DOHH2 (cell line): ENCODE measurements around the gene SLC35A3.

Source experiments
- H3F3A ChIP-seq: fragments of 200-600 bp; sonication (generic), shearing (Covaris generic); 2 replicates; pipeline ENCODE4 v1.6.0; 2016; ENCODE audit warnings: antibody characterized with exemption, mild to moderate bottlenecking; ENCODE audit not compliant: control insufficient read depth, insufficient read depth
- H3K27ac ChIP-seq: fragments of 200-600 bp; sonication (generic); 2 replicates; pipeline ENCODE4 v1.5.1; 2014; ENCODE audit warnings: low read depth, mild to moderate bottlenecking, low read length, moderate library complexity
- H3K27me3 ChIP-seq: fragments of 200-600 bp; sonication (generic); 2 replicates; pipeline ENCODE4 v1.6.1; 2014; ENCODE audit warnings: mild to moderate bottlenecking, low read length, mixed read lengths; ENCODE audit not compliant: control insufficient read depth
- H3K36me3 ChIP-seq: fragments of 200-600 bp; sonication (generic); 2 replicates; pipeline ENCODE4 v1.6.1; 2014; ENCODE audit warnings: mild to moderate bottlenecking, low read length, moderate library complexity, mixed read lengths; ENCODE audit not compliant: control insufficient read depth
- H3K4me1 ChIP-seq: fragments of 200-600 bp; sonication (generic); 2 replicates; pipeline ENCODE4 v1.6.1; 2014; ENCODE audit warnings: mild to moderate bottlenecking, low read length, mixed read lengths; ENCODE audit not compliant: control insufficient read depth
- H3K4me2 ChIP-seq: fragments of 200-600 bp; sonication (generic); 2 replicates; pipeline ENCODE4 v1.6.0; 2014; ENCODE audit warnings: mild to moderate bottlenecking, low read length, moderate library complexity
- H3K4me3 ChIP-seq: fragments of 200-600 bp; sonication (generic); 2 replicates; pipeline ENCODE4 v1.5.1; 2014; ENCODE audit warnings: mild to moderate bottlenecking, low read length, mixed read lengths
- H3K79me2 ChIP-seq: fragments of 200-600 bp; sonication (generic); 2 replicates; pipeline ENCODE4 v1.6.1; 2014; ENCODE audit warnings: mild to moderate bottlenecking, low read length, mixed read lengths; ENCODE audit not compliant: control insufficient read depth
- H3K9me2 ChIP-seq: fragments of 200-600 bp; sonication (generic); replicated peaks from 2 replicates; pipeline ENCODE4 v1.6.1; 2014; ENCODE audit warnings: mild to moderate bottlenecking, low read length, mixed read lengths; ENCODE audit not compliant: control insufficient read depth
- H3K9me3 ChIP-seq: fragments of 200-600 bp; sonication (generic); 2 replicates; pipeline ENCODE4 v1.6.1; 2014; ENCODE audit warnings: antibody characterized with exemption, low read length, mixed read lengths; ENCODE audit not compliant: control insufficient read depth, insufficient read depth
- H4K20me1 ChIP-seq: fragments of 200-600 bp; sonication (generic); 2 replicates; pipeline ENCODE4 v1.6.0; 2014; ENCODE audit warnings: low read depth, mild to moderate bottlenecking, antibody characterized with exemption, low read length, moderate library complexity; ENCODE audit not compliant: control insufficient read depth, insufficient read depth
- EZH2phosphoT487 ChIP-seq: fragments of 200-600 bp; sonication (generic); IDR thresholded peaks from 2 replicates; pipeline ENCODE4 v1.6.1; 2017; ENCODE audit warnings: borderline replicate concordance, mild to moderate bottlenecking, antibody characterized with exemption, low read length, moderate library complexity, mixed read lengths
- TF ChIP-seq, protein P1 (sequence below): fragments of 200-600 bp; sonication (generic); IDR thresholded peaks from one replicate; pipeline ENCODE4 v1.5.1; 2014; ENCODE audit warnings: antibody characterized with exemption, mild to moderate bottlenecking, low read depth, low read length; ENCODE audit not compliant: poor library complexity, severe bottlenecking

Gene SLC35A3

DNA sequence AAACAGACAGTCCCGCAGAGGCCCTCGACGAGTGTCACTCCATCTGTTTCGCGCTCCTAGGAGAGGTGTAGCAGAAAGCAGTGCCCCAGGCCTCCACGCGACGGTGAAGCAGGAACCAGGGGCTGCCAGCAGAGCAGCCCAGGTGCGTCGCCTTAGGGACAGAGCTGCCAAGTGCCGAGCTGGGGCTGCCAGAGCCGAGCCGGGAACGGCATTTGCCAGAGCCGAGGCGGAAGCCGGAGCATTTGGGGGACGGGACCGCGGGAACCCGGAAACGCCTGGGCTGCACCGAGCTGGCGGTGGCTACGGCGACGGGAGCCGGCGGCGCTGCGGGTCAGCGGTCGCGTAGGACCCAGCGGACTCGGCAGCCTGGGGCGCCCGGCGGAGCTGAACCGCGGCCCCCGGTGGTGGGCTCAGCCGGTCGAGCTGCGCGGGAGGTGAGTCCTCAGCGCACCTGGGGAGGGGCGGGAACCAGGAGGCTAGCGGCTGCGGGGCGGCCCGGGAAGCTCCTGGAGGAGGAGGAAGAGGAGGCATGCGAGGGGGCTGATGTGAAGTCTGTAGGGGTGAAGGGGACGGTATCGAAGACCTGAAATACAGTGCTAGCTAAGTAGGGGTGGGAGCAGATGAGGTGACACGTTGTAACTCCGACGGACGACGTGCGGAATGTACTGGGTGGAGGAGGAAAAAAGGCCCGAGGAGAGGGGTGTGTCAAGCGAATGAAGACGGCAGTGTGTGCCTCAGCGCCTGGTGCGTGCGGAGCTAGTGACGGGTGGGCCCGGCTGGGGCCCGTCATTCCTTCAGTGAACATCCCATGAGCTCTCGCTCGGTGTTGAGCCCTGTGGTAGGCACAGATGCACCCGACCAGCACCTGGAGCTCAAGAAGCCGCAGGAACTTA, at the start of gene SLC35A3:
Gene SLC35A3, plus strand, starts transcription at position 268 of the 893 bp plus-strand sequence. CDS start 23,559 bp downstream, outside the sequence.
- peak within 1 kb of the TSS; percentile 49 for H3K27ac ChIP-seq
- peaks cover 21% of the 10 kb centered on the region for H3K4me1 ChIP-seq

DNA sequence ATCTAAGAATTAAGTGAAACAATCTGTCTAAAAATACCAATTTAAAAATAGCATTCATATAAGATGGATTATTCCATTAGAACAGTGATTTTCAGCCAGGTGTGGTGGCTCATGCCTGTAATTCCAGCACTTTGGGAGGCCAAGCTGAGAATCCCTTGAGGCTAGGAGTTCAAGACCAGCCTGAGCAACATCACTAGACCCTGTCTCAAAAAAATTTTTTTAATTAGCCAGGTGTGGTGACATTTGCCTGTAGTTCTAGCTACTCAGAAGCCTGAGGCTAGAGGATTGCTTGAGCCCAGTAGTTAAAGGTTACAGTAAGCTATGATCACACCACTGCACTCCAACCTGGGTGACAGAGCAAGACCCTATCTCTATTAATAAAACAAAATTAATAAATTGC, 35.0 kb upstream of the SLC35A3 start:
- no peak overlapping the region for H3K4me2 ChIP-seq
- H3K9me2 ChIP-seq, result no peaks in the 10 kb centered on the region
- H3K27ac ChIP-seq, result no peak overlapping the region
- H3F3A ChIP-seq, result no peaks in the 10 kb centered on the region
- H4K20me1 ChIP-seq, result no peaks in the 10 kb centered on the region
- H3K4me3 ChIP-seq, result no peak overlapping the region
- no peaks in the 10 kb centered on the region for H3K27me3 ChIP-seq
- no peaks in the 10 kb centered on the region for H3K79me2 ChIP-seq
- H3K9me3 ChIP-seq, result peaks cover 7% of the 10 kb centered on the region; the same call in 1 of the 2 replicates
- H3K36me3 ChIP-seq, result no peaks in the 10 kb centered on the region
- H3K4me1 ChIP-seq, result no peaks in the 10 kb centered on the region
- TF ChIP-seq, protein P1, sequence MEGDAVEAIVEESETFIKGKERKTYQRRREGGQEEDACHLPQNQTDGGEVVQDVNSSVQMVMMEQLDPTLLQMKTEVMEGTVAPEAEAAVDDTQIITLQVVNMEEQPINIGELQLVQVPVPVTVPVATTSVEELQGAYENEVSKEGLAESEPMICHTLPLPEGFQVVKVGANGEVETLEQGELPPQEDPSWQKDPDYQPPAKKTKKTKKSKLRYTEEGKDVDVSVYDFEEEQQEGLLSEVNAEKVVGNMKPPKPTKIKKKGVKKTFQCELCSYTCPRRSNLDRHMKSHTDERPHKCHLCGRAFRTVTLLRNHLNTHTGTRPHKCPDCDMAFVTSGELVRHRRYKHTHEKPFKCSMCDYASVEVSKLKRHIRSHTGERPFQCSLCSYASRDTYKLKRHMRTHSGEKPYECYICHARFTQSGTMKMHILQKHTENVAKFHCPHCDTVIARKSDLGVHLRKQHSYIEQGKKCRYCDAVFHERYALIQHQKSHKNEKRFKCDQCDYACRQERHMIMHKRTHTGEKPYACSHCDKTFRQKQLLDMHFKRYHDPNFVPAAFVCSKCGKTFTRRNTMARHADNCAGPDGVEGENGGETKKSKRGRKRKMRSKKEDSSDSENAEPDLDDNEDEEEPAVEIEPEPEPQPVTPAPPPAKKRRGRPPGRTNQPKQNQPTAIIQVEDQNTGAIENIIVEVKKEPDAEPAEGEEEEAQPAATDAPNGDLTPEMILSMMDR, result no peak
- no peak for TF ChIP-seq EZH2phosphoT487

More for the DNA sequence above, at the start of gene SLC35A3:
- Histone ChIP-seq H3K27me3 (no peaks in the 10 kb centered on the region), H3K4me3 (peak within 1 kb of the TSS; percentile 98), H3K4me2 (peak within 1 kb of the TSS; percentile 100), H4K20me1 (no peaks in the 10 kb centered on the region), H3K36me3 (peaks cover 5% of the 10 kb centered on the region), H3K79me2 (peaks cover 49% of the 10 kb centered on the region), H3K9me3 (no peaks in the 10 kb centered on the region), H3F3A (no peaks in the 10 kb centered on the region), H3K9me2 (no peaks in the 10 kb centered on the region)
- TF ChIP-seq EZH2phosphoT487, result no peak
- TF ChIP-seq, protein P1, result peak; percentile 17

DNA sequence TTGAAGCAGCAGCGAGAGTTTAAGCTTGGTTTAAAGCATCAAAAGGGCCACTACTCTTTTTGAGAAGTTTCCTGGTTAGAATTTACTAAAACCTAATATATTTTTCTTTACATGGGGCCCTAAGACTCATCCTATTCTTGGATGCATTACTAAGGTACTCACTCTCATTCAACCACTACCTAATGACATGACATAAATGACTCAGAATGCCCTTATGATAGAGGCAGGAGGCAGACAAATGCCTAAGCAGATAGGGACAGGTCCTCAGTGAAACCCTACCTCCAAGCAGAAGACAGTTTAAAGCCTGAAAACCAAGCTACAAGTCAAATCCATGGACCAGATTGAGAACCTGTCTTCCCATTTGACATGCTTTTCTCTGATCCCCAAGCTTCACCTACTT, 34.3 kb upstream of the SLC35A3 start:
- Histone ChIP-seq H3K27me3 (no peaks in the 10 kb centered on the region), H3K4me3 (no peak overlapping the region), H3K79me2 (no peaks in the 10 kb centered on the region), H3K36me3 (no peaks in the 10 kb centered on the region), H3K9me2 (no peaks in the 10 kb centered on the region), H3K27ac (no peak overlapping the region), H3K9me3 (peaks cover 7% of the 10 kb centered on the region; the same call in 1 of the 2 replicates), H3K4me2 (no peak overlapping the region), H3K4me1 (no peaks in the 10 kb centered on the region), H4K20me1 (no peaks in the 10 kb centered on the region), H3F3A (no peaks in the 10 kb centered on the region)
- TF ChIP-seq, protein P1, result no peak
- TF ChIP-seq EZH2phosphoT487, result no peak
